ENCODE results near the gene SMYD4.
"Not testable (repeated sequence)": the region's sequence is repeated elsewhere in the genome, so short reads cannot be mapped to it uniquely, and the experiment has no call there.

The SMYD4 gene

DNA sequence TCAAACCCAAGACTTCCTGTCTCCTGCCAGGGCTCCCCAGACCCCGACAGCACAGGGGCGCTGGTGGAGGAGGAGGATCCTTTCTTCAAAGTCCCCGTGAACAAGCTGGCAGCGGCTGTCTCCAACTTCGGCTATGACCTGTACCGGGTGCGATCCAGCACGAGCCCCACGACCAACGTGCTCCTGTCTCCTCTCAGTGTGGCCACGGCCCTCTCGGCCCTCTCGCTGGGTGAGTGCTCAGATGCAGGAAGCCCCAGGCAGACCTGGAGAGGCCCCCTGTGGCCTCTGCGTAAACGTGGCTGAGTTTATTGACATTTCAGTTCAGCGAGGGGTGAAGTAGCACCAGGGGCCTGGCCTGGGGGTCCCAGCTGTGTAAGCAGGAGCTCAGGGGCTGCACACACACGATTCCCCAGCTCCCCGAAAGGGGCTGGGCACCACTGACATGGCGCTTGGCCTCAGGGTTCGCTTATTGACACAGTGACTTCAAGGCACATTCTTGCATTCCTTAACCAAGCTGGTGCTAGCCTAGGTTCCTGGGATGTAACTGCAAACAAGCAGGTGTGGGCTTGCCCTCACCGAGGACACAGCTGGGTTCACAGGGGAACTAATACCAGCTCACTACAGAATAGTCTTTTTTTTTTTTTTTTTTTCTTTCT, 59.8 kb downstream of the SMYD4 start:
- H3K36me3 ChIP-seq (ENCODE audit: insufficient read depth, insufficient read length, low read length) = peaks cover 21% of the 10 kb centered on the region
- TF ChIP-seq SUZ12 (IDR thresholded peaks at IDR 0.05; ENCODE audit: extremely low read depth, insufficient read depth, insufficient read length) = no peak
- no peak for TF ChIP-seq YY1 (IDR thresholded peaks at IDR 0.05; ENCODE audit: insufficient read depth, insufficient read length)
- TF ChIP-seq ZNF274 (IDR thresholded peaks at IDR 0.05; ENCODE audit: low read depth, low read length) = no peak
- H3K9ac ChIP-seq (ENCODE audit: insufficient read length, low read depth) = peak overlapping the region; percentile 15
- no peak for DNase-seq (ENCODE audit: low read depth, low spot score)
- no peaks in the 10 kb centered on the region for H3K9me3 ChIP-seq (ENCODE audit: insufficient read depth, low read length)
- H3K4me3 ChIP-seq (ENCODE audit: insufficient read length, low read depth) = no peak overlapping the region
- peaks cover 4% of the 10 kb centered on the region for H3K4me1 ChIP-seq (ENCODE audit: insufficient read depth, insufficient read length)
- no peaks in the 10 kb centered on the region for H3K27me3 ChIP-seq (ENCODE audit: insufficient read depth, insufficient read length)

DNA sequence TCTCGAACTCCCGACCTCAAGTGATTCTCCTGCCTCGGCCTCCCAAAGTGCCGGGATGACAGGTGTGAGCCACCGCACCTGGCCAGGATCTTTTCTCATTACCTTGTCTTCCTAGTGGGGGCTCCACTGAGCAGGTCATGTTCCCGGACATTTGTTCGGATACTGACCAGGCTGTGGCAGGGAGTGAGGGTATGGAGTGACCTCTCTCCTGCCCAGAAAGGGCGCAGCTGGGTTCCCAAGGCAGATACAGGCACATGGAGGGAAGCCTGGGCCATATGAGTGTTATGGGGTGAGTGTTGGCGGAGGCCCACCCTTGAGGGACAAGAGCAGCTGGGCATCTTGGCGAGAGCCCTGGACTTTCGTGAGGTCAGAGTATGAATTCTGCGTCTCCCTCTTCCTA, 62.3 kb downstream of the SMYD4 start:
- Histone ChIP-seq H3K4me1 (ENCODE audit: insufficient read depth, insufficient read length) (peaks cover 11% of the 10 kb centered on the region), H3K36me3 (ENCODE audit: insufficient read depth, insufficient read length, low read length) (peaks cover 10% of the 10 kb centered on the region), H3K9ac (ENCODE audit: insufficient read length, low read depth) (no peak overlapping the region), H3K4me3 (ENCODE audit: insufficient read length, low read depth) (no peak overlapping the region), H3K27me3 (ENCODE audit: insufficient read depth, insufficient read length) (no peaks in the 10 kb centered on the region), H3K9me3 (ENCODE audit: insufficient read depth, low read length) (no peaks in the 10 kb centered on the region)
- TF ChIP-seq YY1 (IDR thresholded peaks at IDR 0.05; ENCODE audit: insufficient read depth, insufficient read length) = no peak
- no peak for TF ChIP-seq SUZ12 (IDR thresholded peaks at IDR 0.05; ENCODE audit: extremely low read depth, insufficient read depth, insufficient read length)
- TF ChIP-seq ZNF274 (IDR thresholded peaks at IDR 0.05; ENCODE audit: low read depth, low read length) = no peak
- DNase-seq (ENCODE audit: low read depth, low spot score) = no peak

DNA sequence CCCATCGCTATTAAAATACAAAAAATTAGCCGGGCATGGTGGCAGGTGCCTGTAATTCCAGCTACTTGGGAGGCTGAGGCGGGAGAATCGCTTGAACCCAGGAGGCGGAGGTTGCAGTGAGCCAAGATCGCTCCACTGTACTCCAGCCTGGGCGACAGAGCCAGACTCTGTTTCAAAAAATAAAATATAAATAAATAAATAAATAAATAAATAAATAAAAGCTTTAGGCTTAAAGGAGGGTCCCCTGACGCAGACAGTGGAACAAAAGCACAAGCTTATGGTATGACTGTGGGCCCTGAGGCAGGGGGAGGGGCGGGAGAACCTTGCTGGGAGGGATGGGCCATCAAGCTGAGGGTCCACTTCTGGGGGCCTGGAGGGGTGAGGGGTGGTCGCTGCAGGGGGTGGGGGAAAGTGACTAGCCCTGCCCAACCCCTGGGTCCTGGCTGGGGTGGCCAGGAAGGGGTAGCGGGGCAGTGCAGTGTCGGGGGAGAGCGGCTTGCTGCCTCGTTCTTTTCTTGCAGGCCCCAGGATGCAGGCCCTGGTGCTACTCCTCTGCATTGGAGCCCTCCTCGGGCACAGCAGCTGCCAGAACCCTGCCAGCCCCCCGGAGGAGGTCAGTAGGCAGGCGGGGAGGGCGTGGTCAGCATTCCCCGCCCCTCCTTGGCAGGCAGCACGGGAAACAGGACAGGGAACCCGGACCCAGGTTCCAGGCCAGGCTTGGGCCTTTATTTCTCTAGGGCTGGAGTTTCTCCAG, 63.1 kb downstream of the SMYD4 start:
- H3K4me1 ChIP-seq (ENCODE audit: insufficient read depth, insufficient read length) = peaks cover 12% of the 10 kb centered on the region
- H3K36me3 ChIP-seq (ENCODE audit: insufficient read depth, insufficient read length, low read length) = peaks cover 9% of the 10 kb centered on the region
- no peaks in the 10 kb centered on the region for H3K27me3 ChIP-seq (ENCODE audit: insufficient read depth, insufficient read length)
- DNase-seq (ENCODE audit: low read depth, low spot score) = no peak
- H3K9me3 ChIP-seq (ENCODE audit: insufficient read depth, low read length) = no peaks in the 10 kb centered on the region
- H3K9ac ChIP-seq (ENCODE audit: insufficient read length, low read depth) = no peak overlapping the region
- no peak overlapping the region for H3K4me3 ChIP-seq (ENCODE audit: insufficient read length, low read depth)
- TF ChIP-seq SUZ12 (IDR thresholded peaks at IDR 0.05; ENCODE audit: extremely low read depth, insufficient read depth, insufficient read length) (no peak), ZNF274 (IDR thresholded peaks at IDR 0.05; ENCODE audit: low read depth, low read length) (no peak), YY1 (IDR thresholded peaks at IDR 0.05; ENCODE audit: insufficient read depth, insufficient read length) (no peak)

DNA sequence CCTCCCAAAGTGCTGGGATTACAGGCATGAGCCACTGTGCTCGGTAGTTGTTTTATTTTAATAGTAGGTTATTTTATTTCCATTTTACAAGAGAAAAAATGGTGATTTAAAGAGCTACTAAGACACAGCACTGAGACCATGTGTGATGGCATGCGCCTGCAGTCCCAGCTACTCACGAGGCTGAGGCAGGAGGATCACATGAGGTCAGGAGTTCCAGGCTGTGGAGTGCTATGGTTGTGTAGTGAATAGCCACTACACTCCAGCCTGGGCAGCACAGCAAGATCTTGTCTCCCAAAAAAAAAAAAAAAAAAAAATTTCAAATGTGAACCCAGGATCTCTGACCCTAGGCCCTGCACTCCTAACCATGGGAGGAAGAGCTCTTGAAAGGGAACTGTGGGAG, 64.1 kb downstream of the SMYD4 start:
- no peak for DNase-seq (ENCODE audit: low read depth, low spot score)
- Histone ChIP-seq H3K9ac (ENCODE audit: insufficient read length, low read depth) (no peak overlapping the region), H3K27me3 (ENCODE audit: insufficient read depth, insufficient read length) (no peaks in the 10 kb centered on the region), H3K4me3 (ENCODE audit: insufficient read length, low read depth) (no peak overlapping the region), H3K9me3 (ENCODE audit: insufficient read depth, low read length) (no peaks in the 10 kb centered on the region), H3K36me3 (ENCODE audit: insufficient read depth, insufficient read length, low read length) (peaks cover 6% of the 10 kb centered on the region), H3K4me1 (ENCODE audit: insufficient read depth, insufficient read length) (peaks cover 13% of the 10 kb centered on the region)
- no peak for TF ChIP-seq ZNF274 (IDR thresholded peaks at IDR 0.05; ENCODE audit: low read depth, low read length)

DNA sequence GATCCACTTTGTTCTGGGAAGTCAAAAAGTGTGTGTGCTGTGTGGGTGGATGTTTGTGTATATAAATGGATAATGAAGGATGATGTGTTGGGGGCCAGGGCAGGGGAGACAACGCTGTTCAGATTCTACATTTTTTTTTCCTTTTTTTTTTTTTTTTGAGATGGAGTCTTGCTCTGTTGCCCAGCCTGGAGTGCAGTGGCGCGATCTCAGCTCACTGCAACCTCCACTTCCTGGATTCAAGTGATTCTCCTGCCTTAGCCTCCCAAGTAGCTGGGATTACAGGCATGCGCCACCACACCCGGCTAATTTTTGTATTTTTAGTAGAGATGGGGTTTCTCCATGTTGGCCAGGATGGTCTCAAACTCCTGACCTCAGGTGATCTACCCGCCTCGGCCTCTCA, 65.0 kb downstream of the SMYD4 start:
- not testable (repeated sequence) for H3K9ac ChIP-seq (ENCODE audit: insufficient read length, low read depth)

DNA sequence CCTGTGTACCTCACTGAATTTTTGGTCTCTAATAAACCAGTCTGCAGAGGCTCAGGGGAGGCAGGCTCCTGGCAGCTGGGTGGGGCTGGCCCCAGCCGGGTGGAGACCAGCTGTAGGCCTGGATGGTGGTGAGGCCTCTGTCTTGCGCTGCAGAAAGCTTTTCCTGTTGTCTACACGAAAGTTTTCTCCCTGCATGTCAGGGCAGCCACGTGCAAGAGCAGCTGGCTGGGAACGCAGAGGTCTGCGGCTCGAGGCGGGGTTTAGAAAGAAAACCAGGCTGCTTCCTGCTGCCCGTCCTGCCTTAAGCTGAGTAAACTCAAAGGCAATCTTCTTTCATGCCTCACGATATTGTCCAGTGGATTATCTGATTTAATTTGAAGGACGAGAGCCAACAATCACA, 65.4 kb downstream of the SMYD4 start:
- DNase-seq (ENCODE audit: low read depth, low spot score) = no peak
- H3K9ac ChIP-seq (ENCODE audit: insufficient read length, low read depth) = no peak overlapping the region
- H3K4me3 ChIP-seq (ENCODE audit: insufficient read length, low read depth) = no peak overlapping the region
- H3K27me3 ChIP-seq (ENCODE audit: insufficient read depth, insufficient read length) = no peaks in the 10 kb centered on the region
- TF ChIP-seq ZNF274 (IDR thresholded peaks at IDR 0.05; ENCODE audit: low read depth, low read length) = no peak
- TF ChIP-seq SUZ12 (IDR thresholded peaks at IDR 0.05; ENCODE audit: extremely low read depth, insufficient read depth, insufficient read length) = no peak
- no peak for TF ChIP-seq YY1 (IDR thresholded peaks at IDR 0.05; ENCODE audit: insufficient read depth, insufficient read length)
- peaks cover 6% of the 10 kb centered on the region for H3K36me3 ChIP-seq (ENCODE audit: insufficient read depth, insufficient read length, low read length)
- peaks cover 13% of the 10 kb centered on the region for H3K4me1 ChIP-seq (ENCODE audit: insufficient read depth, insufficient read length)
- H3K9me3 ChIP-seq (ENCODE audit: insufficient read depth, low read length) = no peaks in the 10 kb centered on the region

More for the DNA sequence above, 65.0 kb downstream of the SMYD4 start:
- H3K27me3 ChIP-seq (ENCODE audit: insufficient read depth, insufficient read length); H3K36me3 ChIP-seq (ENCODE audit: insufficient read depth, insufficient read length, low read length); H3K9me3 ChIP-seq (ENCODE audit: insufficient read depth, low read length); DNase-seq (ENCODE audit: low read depth, low spot score); H3K4me3 ChIP-seq (ENCODE audit: insufficient read length, low read depth): not testable (repeated sequence)
- peaks cover 13% of the 10 kb centered on the region for H3K4me1 ChIP-seq (ENCODE audit: insufficient read depth, insufficient read length)

DNA sequence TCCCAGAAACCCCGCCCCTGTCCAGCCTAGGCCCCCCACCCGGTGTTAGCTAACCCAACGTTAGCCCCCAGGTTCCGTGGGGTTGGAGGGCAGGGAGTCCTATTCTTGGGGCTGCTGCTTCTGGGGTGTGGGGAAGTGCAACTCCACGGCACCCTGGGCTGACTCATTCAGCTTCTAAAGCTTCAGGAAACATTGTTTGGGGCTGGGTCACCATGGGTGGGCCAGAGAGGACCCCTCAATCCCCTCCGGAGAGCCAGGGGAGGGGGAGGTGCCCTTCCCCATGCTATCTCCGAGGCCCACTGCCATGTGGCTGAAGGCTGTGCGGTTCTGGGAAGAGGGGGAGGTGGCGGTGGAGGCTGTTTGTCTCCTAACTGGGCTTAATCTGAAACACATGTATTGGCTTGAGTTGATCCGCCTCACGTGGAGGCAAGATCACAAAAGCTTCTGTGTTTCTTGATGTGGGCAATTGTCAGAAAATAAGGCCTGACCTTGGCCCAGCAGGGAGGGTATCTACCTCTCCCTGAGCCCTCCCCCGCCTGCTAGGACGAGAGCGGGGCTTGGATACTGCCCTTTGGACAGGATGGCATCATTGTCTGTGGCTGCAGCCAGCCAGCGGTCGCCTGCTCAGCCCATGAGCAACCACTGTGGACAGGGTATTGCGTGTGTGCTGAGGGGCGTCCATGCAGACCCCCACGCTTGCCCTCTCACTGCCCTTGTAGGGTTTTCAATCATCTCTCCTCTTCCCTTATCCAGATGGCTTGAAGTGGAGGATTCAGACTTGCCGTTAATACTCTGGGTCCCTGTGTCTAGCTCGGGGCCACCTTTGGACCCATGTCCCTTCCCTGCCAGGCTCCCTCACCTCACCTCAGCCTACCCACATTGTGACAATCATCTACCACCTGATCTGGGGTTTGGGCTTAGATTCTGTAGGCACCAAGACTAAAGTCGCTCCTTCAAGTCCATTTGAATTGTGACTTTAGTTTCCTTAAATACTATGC, 66.5 kb downstream of the SMYD4 start:
- Histone ChIP-seq H3K4me3 (ENCODE audit: insufficient read length, low read depth) (peak overlapping the region; percentile 56), H3K36me3 (ENCODE audit: insufficient read depth, insufficient read length, low read length) (peaks cover 6% of the 10 kb centered on the region), H3K27me3 (ENCODE audit: insufficient read depth, insufficient read length) (no peaks in the 10 kb centered on the region), H3K9ac (ENCODE audit: insufficient read length, low read depth) (peak overlapping the region; percentile 70), H3K4me1 (ENCODE audit: insufficient read depth, insufficient read length) (peaks cover 13% of the 10 kb centered on the region), H3K9me3 (ENCODE audit: insufficient read depth, low read length) (no peaks in the 10 kb centered on the region)
- no peak for TF ChIP-seq SUZ12 (IDR thresholded peaks at IDR 0.05; ENCODE audit: extremely low read depth, insufficient read depth, insufficient read length)
- no peak for DNase-seq (ENCODE audit: low read depth, low spot score)
